ENCODE data around the gene CARD19. TPM values are rescaled to one million over a fixed set of nuclear protein-coding genes. Genes with fewer than 3 reads are reported as not detected.

The CARD19 gene
- total RNA-seq, 1 experiment from 2014 or later, result 54.5 TPM

GRCh38 chr9:93099551-93100275 is 3.7 kb downstream of the CARD19 start:
- Histone ChIP-seq H3K27me3 (ENCODE audit: insufficient read depth, low read length) (no peaks in the 10 kb centered on the region), H3K9me2 (ENCODE audit: insufficient read depth) (no peaks in the 10 kb centered on the region), H3K4me1 (ENCODE audit: control insufficient read depth in 1 of 2, insufficient read depth in 2 of 2, low read length in 2 of 2) (peaks cover 30 to 42% of the 10 kb centered on the region in 2 experiments), H3K4me3 (replicated peaks in 1 of 2; ENCODE audit: low read depth in 1 of 2, low read length in 2 of 2) (no peak overlapping the region; a peak in 1 of 4 replicates), H3K9me3 (ENCODE audit: control insufficient read depth in 1 of 2, insufficient read depth in 1 of 2, low read depth in 1 of 2, low read length in 2 of 2) (peaks cover 5 to 6% of the 10 kb centered on the region in 2 experiments; a peak in 1 of 4 replicates), H3K27ac (ENCODE audit: low read depth, low read length) (peak overlapping the region; percentile 80), H3K36me3 (ENCODE audit: control insufficient read depth in 1 of 2, insufficient read depth in 2 of 2, low read length in 2 of 2) (no peaks in the 10 kb centered on the region), H4K20me1 (ENCODE audit: insufficient read depth) (no peaks in the 10 kb centered on the region), H3K4me2 (ENCODE audit: low read length) (peak overlapping the region; percentile 98), H2AFZ (ENCODE audit: low read depth, low read length, poor library complexity, severe bottlenecking) (no peak overlapping the region), H3K9ac (ENCODE audit: low read length) (peak overlapping the region; percentile 12; the same call in 1 of the 2 replicates), H3K79me2 (ENCODE audit: insufficient read depth, low read length) (peaks cover 81% of the 10 kb centered on the region)
- RAD21 ChIA-PET (ENCODE audit: low non-redundant PET in 1 of 2, low total read pairs in 2 of 2, uncharacterized antibody in 2 of 2, unreplicated experiment in 2 of 2), result no interaction called here
- DNase-seq (ENCODE audit: low read depth, low spot score) (no peak), ATAC-seq (no peak)
- POLR2A ChIA-PET, result no interaction called here
- TF ChIP-seq EGR1 (IDR thresholded peaks at IDR 0.05; ENCODE audit: low read depth) (no peak), YY1 (IDR thresholded peaks at IDR 0.05; ENCODE audit: extremely low read depth, insufficient replicate concordance, low read depth, low read length) (no peak), FOSL1 (IDR thresholded peaks at IDR 0.05; ENCODE audit: low read depth) (no peak), JUND (IDR thresholded peaks at IDR 0.05) (no peak), ATF3 (IDR thresholded peaks at IDR 0.05) (no peak), ZFX (IDR thresholded peaks at IDR 0.05) (no peak), TCF7L2 (IDR thresholded peaks at IDR 0.05; ENCODE audit: borderline replicate concordance, extremely low read depth, insufficient read depth, insufficient read length) (no peak), POLR2AphosphoS5 (IDR thresholded peaks at IDR 0.05; ENCODE audit: low read depth, low read length) (no peak), CEBPB (IDR thresholded peaks at IDR 0.05; ENCODE audit: low read depth) (no peak), SRF (IDR thresholded peaks at IDR 0.05; ENCODE audit: low read depth) (no peak), ZNF274 (IDR thresholded peaks at IDR 0.05; ENCODE audit: low read depth, low read length) (no peak), MAX (IDR thresholded peaks at IDR 0.05) (no peak), RAD21 (IDR thresholded peaks at IDR 0.05; ENCODE audit: low read depth) (no peak)
- CTCF ChIA-PET, result interaction anchor here (2.3 kb wide), 1 partner anchor 9 kb away, joined by 12 read pairs; no protein-coding TSS in a partner anchor
- intact Hi-C loops (cut with micrococcal nuclease), result loop anchor here (5.0 kb wide), 2 partner anchors 97 to 353 kb away; partner anchors contain the start of genes FAM120A and FAM120AOS
- BruUV-seq (replicated peaks), result no TSS peak
